ENCODE measurements around the gene ACOT7.

- TF ChIP-seq ZNF614 (CRISPR knock-in tag; IDR thresholded peaks at IDR 0.05; ENCODE audit: borderline replicate concordance) (no peak), ZNF383 (CRISPR knock-in tag; IDR thresholded peaks at IDR 0.05; ENCODE audit: borderline replicate concordance) (no peak), HNRNPUL1 (IDR thresholded peaks at IDR 0.05; ENCODE audit: low read depth, low read length) (no peak), BRD4 (CRISPR knock-in tag; IDR thresholded peaks at IDR 0.05) (no peak), ZNF501 (CRISPR knock-in tag; IDR thresholded peaks at IDR 0.05) (no peak), HDAC2 (CRISPR knock-in tag; IDR thresholded peaks at IDR 0.05) (no peak), ATF3 (CRISPR knock-in tag; IDR thresholded peaks at IDR 0.05) (no peak), SP2 (CRISPR knock-in tag; IDR thresholded peaks at IDR 0.05) (no peak), MAX (IDR thresholded peaks at IDR 0.05) (no peak), ZFP36 (IDR thresholded peaks at IDR 0.05; ENCODE audit: borderline replicate concordance, low read depth, low read length, partially characterized antibody) (no peak), CTCF (CRISPR knock-in tag; IDR thresholded peaks at IDR 0.05) (no peak), KLF13 (CRISPR knock-in tag; IDR thresholded peaks at IDR 0.05) (no peak), CC2D1A (CRISPR knock-in tag; IDR thresholded peaks at IDR 0.05) (no peak), DZIP1 (CRISPR knock-in tag; IDR thresholded peaks at IDR 0.05) (no peak)
Observed at GRCh38 chr1:6322161-6322560, 71.4 kb downstream of the ACOT7 start.

All from HepG2 (cell line).